Transverse colon (tissue), 4 donors: Measurements from ENCODE around the gene S100PBP. TPM values are rescaled to one million over a fixed set of nuclear protein-coding genes. Genes with fewer than 3 reads are reported as not detected.

Experiments used
- DNase-seq: peaks from one replicate; pipeline ENCODE4 v3.0.0-alpha.2; 2019
- H3K27ac ChIP-seq, 4 donors: fragments of 200-600 bp; sonication (generic); 2 replicates each; pipeline ENCODE4 v1.5.1; 2016 to 2018; ENCODE audit warnings: inconsistent platforms in 4 of 4
- H3K27me3 ChIP-seq: fragments of 200-600 bp; sonication (generic); 2 replicates; pipeline ENCODE4 v1.5.1; 2017; ENCODE audit warnings: inconsistent platforms
- H3K36me3 ChIP-seq, 4 donors: fragments of 200-600 bp; sonication (generic); 2 replicates each; pipeline ENCODE4 v1.5.1; 2017 to 2019; ENCODE audit warnings: inconsistent platforms in 4 of 4
- H3K4me1 ChIP-seq, 4 donors: fragments of 200-600 bp; sonication (generic); 2 replicates each; pipeline ENCODE4 v1.5.1; 2017 to 2020; ENCODE audit warnings: inconsistent platforms in 4 of 4
- H3K4me3 ChIP-seq, 4 donors: fragments of 200-600 bp; sonication (generic); 1 replicate in 1 of 4; 2 replicates in 3 of 4; pipeline versions ENCODE4 v1.5.1 to v1.6.1; 2017 to 2019; ENCODE audit warnings: inconsistent platforms in 4 of 4
- H3K9me3 ChIP-seq, 2 donors: fragments of 200-600 bp; sonication (generic); 2 replicates each; pipeline ENCODE4 v1.5.1; 2017 to 2019; ENCODE audit warnings: inconsistent platforms in 2 of 2
- EP300 ChIP-seq: sonication (generic); formaldehyde crosslinking; IDR thresholded peaks from one replicate; pipeline ENCODE4 v1.6.1; 2017; ENCODE audit warnings: antibody characterized with exemption, low read depth
- POLR2A ChIP-seq: fragments of 450-650 bp; IDR thresholded peaks from one replicate; pipeline ENCODE4 v1.6.1; 2016; ENCODE audit warnings: antibody characterized with exemption, mild to moderate bottlenecking, moderate library complexity
- POLR2AphosphoS5 ChIP-seq, 3 donors: sonication (generic); formaldehyde crosslinking; IDR thresholded peaks; one replicate each; pipeline ENCODE4 v1.6.1; 2016; ENCODE audit warnings: antibody characterized with exemption in 3 of 3
- WGBS, 2 donors: methylation state at CpG; one replicate each; pipeline ENCODE4 v1.1.5; 2018; ENCODE audit warnings: low coverage in 1 of 2; 5-methylcytosine and 5-hydroxymethylcytosine counted together
- in situ Hi-C, 4 donors: fragments of 200-750 bp; cut with MboI; loops; one replicate each; pipeline versions ENCODE4 v1.15.0 to v1.15.1; 2017; ENCODE audit warnings: low sequenced_read_pairs in 3 of 4, low pct_ligation_motif_present in 1 of 4, low pct_unique_long_range_greater_than_20kb in 1 of 4
- intact Hi-C: fragments of 100-400 bp; cut with DNase I; formaldehyde crosslinking; loops from one replicate; pipeline ENCODE4 v1.15.1; 2023; ENCODE audit warnings: low total_unique reads
- total RNA-seq, 4 donors: library from RNA; depleted of rRNA; stranded (reverse); fragments of >200 nt; gene quantifications; one replicate each; pipeline ENCODE4 v1.1.0, GENCODE V29; 2016
- TF ChIP-seq, protein P1 (sequence below), 5 experiments: fragments of 200-600 bp in 3 of 5; fragments of 450-650 bp in 2 of 5; sonication (generic) in 3 of 5; IDR thresholded peaks; 1 replicate in 2 of 5; 2 replicates in 3 of 5; pipeline ENCODE4 v1.5.1; 2016 to 2017; ENCODE audit warnings: antibody characterized with exemption in 5 of 5, inconsistent platforms in 3 of 5, mild to moderate bottlenecking in 2 of 5, moderate library complexity in 1 of 5

Gene S100PBP
- total RNA-seq, 4 donors from 2014 or later, result 26.2 to 257 (median 40.7) TPM

DNA sequence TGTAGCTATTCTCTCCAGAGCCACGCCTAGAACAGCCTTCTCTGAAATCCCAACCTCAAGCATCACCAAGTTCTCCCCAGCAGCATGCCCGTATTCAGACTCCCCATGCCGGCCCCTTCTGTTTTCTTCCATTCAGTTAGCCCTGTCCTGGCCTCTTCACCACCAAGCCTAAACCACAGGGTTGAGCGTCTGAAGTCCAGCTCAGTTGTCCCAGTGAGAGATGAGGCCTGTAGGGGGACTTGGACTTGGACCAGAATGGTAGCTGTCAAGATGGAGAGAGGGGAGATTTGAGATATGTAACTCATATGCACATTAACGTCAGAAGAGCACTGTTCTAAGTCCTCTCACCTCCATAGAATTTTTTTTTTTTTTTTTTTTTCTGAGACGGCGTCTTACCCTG is 89.2 kb downstream of the S100PBP start:
- H3K9me3 ChIP-seq, result no peaks in the 10 kb centered on the region
- H3K36me3 ChIP-seq, result no peaks in the 10 kb centered on the region
- H3K27me3 ChIP-seq, result peaks cover 2% of the 10 kb centered on the region
- H3K4me1 ChIP-seq, result peaks cover 0 to 43% (median 21%) of the 10 kb centered on the region in 4 donors
- no peak overlapping the region for H3K4me3 ChIP-seq
- intact Hi-C loops, result no loop called here
- 84 to 100% methylated on average over 1 to 7 of the region's 7 CpGs for WGBS, 2 donors
- in situ Hi-C loops, result no loop called here
- TF ChIP-seq POLR2AphosphoS5 (IDR thresholded peaks at IDR 0.05) (no peak), EP300 (no peak), POLR2A (no peak)
- TF ChIP-seq, protein P1, sequence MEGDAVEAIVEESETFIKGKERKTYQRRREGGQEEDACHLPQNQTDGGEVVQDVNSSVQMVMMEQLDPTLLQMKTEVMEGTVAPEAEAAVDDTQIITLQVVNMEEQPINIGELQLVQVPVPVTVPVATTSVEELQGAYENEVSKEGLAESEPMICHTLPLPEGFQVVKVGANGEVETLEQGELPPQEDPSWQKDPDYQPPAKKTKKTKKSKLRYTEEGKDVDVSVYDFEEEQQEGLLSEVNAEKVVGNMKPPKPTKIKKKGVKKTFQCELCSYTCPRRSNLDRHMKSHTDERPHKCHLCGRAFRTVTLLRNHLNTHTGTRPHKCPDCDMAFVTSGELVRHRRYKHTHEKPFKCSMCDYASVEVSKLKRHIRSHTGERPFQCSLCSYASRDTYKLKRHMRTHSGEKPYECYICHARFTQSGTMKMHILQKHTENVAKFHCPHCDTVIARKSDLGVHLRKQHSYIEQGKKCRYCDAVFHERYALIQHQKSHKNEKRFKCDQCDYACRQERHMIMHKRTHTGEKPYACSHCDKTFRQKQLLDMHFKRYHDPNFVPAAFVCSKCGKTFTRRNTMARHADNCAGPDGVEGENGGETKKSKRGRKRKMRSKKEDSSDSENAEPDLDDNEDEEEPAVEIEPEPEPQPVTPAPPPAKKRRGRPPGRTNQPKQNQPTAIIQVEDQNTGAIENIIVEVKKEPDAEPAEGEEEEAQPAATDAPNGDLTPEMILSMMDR (IDR thresholded peaks at IDR 0.05), result no peak
- peak overlapping the region; percentile 46 to 92 (median 88) for H3K27ac ChIP-seq
- DNase-seq, result no peak

DNA sequence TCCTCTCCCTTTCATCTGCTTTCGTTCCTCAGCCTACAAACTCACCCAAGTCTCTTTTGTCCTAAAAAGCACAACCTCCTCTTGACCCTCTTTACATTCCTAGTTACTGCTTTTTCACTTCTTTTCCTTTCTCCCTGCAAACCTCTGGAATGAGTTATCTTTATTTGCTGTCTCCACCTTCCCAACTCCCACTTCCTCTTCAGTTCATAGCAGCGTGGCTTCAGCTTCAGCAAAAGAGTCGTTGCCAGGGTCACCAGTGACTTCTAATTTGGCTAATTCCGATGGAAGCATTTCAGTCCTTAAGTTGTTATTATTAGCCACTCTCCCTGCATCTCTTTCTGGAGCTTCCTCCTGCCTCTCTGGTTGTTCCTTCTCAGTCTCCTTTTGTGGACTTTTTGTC is 90.0 kb downstream of the S100PBP start:
- peaks cover 0 to 40% (median 20%) of the 10 kb centered on the region in 4 donors for H3K4me1 ChIP-seq
- H3K9me3 ChIP-seq, result no peaks in the 10 kb centered on the region
- in situ Hi-C loops (no loop called here), intact Hi-C loops (no loop called here)
- 18 to 36% methylated on average over 1 to 4 of the region's 4 CpGs for WGBS, 2 donors
- no peak for DNase-seq
- H3K4me3 ChIP-seq, result no peak overlapping the region
- H3K36me3 ChIP-seq, result no peaks in the 10 kb centered on the region
- TF ChIP-seq, protein P1 (IDR thresholded peaks at IDR 0.05), result no peak
- TF ChIP-seq POLR2AphosphoS5 (IDR thresholded peaks at IDR 0.05) (no peak), POLR2A (no peak), EP300 (no peak)
- peak overlapping the region; percentile 46 to 92 (median 88) for H3K27ac ChIP-seq
- H3K27me3 ChIP-seq, result no peaks in the 10 kb centered on the region

Other genes with a start within 250 kb of the S100PBP start
- gene ZBTB8OS, start 167.1 kb upstream of the S100PBP start, total RNA-seq, result 10 to 100 TPM in 3 of 4 donors, 1 to 10 TPM in 1; 3.4 to 72.9 (median 34.5) TPM
- gene RBBP4, start 166.4 kb upstream of the S100PBP start, total RNA-seq, result 100 to 1,000 TPM in 1 of 4 donors, 10 to 100 TPM in 3; 40.4 to 117 (median 67.7) TPM
- gene SYNC, start 114.9 kb upstream of the S100PBP start, total RNA-seq, result 10 to 100 TPM; 24.9 to 95.5 (median 43.8) TPM
- gene YARS1, start 295 bp upstream of the S100PBP start, total RNA-seq, result 10 to 100 TPM; 23.9 to 54.5 (median 33.8) TPM
- under 1 TPM in 2 of 4 donors, not detected in 2; 0.32 to 0.55 TPM for gene FNDC5, start 53.3 kb downstream of the S100PBP start, total RNA-seq
- gene HPCA, start 68.8 kb downstream of the S100PBP start, total RNA-seq, result under 1 TPM in 2 of 4 donors, not detected in 2; 0.64 to 0.96 TPM
- 1,000 to 10,000 TPM in 2 of 4 donors, 100 to 1,000 TPM in 2; 330 to 1,204 (median 846) TPM for gene TMEM54, start 83.7 kb downstream of the S100PBP start, total RNA-seq
- gene RNF19B, start 147.2 kb downstream of the S100PBP start, total RNA-seq, result 10 to 100 TPM; 22.5 to 83.8 (median 62.0) TPM
- gene AK2, start 219.2 kb downstream of the S100PBP start, total RNA-seq, result 100 to 1,000 TPM; 209 to 296 (median 211) TPM